HG03025 (cell line): ENCODE data around the gene DCUN1D2.
"Not testable (repeated sequence)": the region's sequence is repeated elsewhere in the genome, so short reads cannot be mapped to it uniquely, and the experiment has no call there.

ENCODE experiments used
- ATAC-seq: cut with Tn5 transposase; IDR thresholded peaks from one replicate; pipeline ENCODE4 v1.9.1; 2021; ENCODE audit warnings: mild to moderate bottlenecking, moderate library complexity; ENCODE audit not compliant: unreplicated experiment, low FRiP score

Gene DCUN1D2

DNA sequence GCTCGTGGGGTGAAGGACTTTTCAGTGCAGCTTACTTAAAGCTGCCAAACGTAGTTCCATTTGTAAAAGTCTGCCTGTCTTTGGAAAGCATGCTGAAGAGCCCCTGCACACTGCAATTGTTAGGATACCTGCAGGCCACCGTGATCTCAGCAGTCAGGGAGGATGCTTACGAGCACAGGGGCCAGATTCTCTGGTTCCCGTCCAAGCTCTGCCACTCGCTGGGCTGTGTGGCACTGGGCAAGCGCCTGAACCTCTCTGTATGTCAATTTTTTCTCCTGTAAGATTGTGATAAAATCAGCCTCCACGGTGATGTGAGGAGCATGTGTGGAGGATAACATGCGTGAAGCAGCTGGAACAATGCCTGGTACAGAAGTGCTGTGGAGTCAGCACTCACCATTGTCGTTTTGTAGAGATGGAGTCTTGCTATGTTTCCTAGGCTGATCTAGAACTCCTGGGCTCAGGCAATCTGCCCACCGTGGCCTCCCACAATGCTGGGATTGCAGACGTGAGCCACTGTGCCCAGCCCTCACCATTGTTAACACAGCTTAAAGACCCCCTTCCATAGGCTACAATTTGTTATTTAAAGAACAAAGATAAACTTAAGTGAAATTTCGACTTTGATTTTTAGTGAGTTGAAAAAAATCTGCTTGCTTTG, 40.7 kb downstream of the DCUN1D2 start:
- ATAC-seq: no peak

DNA sequence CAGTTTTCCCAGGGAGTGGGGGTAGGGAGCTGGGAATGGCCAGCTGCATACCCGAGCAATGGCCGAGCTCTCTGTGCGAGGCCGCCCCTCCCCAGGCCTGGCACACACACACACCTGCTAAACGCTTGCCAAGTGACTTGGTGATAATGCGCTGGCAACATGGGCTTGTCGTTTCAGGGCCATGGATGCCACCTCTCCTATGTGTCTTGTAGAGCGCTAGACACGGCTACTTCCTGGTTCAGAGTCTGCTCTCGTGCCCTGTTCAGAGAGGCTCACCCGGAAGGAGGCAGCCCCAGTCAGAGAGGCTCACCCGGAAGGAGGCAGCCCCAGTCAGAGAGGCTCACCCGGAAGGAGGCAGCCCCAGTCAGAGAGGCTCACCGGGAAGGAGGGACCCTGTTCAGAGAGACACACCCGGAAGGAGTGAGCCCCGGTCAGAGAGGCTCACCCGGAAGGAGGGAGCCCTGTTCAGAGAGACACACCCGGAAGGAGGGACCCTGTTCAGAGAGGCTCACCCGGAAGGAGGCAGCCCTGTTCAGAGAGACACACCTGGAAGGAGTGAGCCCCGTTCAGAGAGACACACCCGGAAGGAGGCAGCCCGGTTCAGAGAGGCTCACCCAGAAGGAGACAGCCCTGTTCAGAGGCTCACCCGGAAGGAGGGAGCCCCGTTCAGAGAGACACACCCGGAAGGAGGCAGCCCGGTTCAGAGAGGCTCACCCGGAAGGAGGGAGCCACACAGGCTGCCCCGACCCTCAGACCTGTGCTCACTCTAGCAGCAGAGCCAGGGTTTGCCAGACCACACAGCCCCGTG, 41.4 kb downstream of the DCUN1D2 start:
- ATAC-seq: peak; percentile 59

DNA sequence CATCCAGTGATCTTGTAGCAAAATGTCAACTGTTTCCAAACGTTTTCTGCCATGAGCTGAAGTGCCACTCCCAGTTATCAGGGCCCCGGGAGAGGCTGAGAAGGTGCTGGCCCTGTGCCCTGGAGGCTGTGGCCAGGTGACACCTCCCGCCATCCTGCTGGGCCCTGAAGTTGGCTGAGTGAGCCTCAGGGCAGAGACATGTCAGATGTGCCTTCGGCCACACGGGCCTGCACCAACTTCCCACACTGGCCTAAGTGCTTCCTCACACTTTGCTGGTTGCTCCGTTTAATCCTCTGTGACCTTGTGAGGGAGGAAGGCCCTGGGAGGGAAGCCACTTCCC, 42.0 kb downstream of the DCUN1D2 start:
- no peak for ATAC-seq

DNA sequence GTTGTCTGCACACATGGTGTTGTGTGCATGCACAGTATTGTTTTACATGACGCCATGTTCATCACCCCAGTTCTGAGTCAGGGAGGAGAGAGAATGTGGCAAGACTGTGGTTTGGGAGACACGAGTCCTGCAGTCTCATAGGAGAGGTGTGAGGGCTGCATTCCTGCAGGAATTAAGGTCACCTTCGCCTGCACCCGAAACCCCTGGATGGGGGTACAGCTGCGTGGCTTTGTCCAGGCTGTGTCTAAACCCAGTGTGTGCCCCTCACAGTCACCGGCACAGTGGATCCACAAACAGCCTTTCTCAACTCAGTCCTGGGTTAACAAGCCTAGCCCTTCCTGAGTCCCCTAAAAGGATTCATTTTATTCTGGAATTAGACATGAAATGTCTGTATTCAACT, 42.9 kb downstream of the DCUN1D2 start:
- ATAC-seq: no peak

DNA sequence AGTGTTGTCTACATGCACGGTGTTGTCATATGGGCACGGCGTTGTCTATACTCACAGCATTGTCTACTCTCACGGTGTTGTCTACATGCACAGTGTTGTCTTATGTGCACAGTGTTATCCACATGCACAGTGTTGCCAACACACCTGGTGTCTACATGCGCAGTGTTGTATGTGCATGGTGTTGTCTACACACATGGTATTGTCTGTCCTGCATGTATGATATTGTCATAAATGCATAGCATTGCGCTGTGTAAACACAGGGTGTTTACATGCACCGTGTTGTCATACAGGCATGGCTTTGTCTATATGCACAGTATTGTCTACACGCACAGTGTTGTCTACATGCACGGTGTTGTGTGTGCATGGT, 44.0 kb downstream of the DCUN1D2 start:
- no peak for ATAC-seq

DNA sequence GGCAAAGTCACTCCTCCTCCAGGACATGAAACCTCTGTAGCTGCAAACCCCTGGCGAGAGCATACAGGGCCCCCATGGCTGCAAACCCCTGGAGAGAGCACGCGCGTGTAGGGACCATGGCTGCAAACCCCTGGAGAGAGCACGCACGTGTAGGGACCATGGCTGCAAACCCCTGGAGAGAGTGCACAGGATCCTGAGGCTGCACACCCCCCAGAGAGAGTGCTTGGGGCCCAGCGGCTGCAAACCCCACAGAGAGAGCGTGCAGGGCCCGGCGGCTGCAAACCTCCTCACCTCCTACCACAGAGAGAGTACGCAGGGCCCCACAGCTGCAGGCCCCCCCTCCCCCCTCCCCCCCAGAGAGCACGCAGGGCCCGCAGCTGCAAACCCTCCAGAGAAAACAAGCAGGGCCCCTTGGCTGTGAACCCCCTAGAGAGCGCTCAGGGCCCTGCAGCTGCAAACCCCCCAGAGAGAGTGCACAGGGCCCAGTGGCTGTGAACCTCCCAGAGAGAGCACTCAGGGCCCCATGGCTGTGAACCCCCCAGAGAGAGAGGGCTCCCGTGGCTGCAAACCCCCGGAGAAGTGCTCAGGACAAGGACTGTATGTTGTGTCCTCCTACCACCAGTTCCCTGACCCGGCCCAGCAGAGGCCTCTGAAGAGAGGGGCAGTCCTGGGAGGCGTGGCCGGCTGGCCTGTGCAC, 44.6 kb downstream of the DCUN1D2 start:
- no peak for ATAC-seq

DNA sequence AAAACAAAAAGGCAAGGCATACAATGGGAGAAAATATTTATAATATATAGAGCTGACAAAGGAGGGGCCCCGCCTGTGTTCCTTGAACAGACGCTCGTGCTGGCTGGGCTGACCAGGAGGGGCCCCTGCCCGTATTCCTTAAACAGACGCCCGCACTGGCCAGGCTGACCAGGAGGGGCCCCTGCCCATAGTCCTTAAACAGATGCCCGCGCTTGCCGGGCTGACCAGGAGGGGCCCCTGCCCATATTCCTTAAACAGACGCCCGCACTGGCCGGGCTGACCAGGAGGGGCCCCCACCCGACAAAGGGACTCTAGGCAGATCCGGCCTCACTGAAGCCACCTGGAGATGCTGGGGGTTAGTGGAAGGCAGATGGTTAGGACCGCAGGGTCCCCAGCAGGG, 46.5 kb downstream of the DCUN1D2 start:
- ATAC-seq: no peak

DNA sequence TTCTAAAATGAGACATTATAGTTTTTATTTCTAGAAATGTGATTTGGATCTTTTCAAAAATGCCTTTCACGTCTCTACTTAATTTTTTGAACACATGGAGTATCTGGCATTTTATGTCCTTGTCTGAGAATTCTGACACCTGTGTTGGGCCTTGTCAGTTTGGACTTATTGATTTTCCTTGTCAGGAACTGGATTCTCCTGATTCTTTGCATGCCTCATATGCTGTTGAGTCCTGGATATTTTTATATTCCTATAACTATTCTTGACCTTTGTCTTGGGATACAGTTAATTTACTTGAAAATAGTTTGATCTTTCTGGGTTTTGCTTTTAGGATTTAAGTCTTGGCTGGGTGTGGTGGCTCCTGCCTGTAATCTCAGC, 47.5 kb downstream of the DCUN1D2 start:
- no peak for ATAC-seq

DNA sequence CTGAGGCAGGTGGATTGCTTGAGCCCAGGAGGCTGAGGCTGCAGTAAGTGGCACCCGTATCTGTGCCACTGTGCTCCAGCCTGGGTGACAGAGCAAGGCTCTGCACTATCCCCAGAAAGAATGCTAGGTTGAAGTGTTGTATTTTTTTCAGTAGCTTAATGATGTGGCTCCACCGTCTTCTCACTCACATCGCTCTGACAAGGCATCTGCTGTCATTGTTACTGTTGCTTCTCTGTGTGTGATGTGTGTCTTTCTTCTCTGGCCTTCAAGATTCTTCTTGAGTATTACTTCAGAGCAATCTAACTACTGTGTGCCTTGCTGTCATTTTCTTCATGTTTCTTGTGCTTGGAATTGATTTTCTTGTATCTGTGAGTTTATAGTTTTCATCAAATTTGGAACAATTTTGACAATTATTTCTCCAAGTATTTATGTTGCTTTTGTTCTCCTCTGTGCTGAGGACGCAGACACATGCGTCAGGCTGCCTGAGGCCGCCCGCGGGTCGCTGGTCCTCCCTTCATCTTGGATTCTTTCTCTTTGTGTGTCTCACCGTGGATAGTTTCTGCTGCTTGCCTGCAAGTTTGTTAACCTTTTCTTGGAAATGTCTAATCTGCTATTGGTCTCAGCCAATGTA, 48.0 kb downstream of the DCUN1D2 start:
- no peak for ATAC-seq

DNA sequence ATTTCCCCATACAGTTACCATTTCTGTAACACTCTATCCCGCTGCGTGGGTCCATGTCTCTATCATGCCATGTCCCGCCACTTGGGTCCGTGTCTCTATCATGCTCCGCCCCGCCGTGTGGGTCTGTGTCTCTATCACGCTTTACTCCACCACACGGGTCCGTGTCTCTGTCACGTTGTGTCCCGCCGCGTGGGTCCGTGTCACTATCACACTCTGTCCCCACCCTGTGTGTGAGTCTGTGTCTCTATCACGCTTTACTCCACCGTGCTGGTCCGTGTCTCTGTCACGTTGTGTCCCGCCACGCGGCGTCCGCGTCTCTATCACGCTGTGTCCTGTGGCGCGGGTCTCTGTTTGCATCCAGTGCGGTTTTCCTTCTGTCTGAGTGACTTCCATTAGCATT, 48.9 kb downstream of the DCUN1D2 start:
- no peak for ATAC-seq

DNA sequence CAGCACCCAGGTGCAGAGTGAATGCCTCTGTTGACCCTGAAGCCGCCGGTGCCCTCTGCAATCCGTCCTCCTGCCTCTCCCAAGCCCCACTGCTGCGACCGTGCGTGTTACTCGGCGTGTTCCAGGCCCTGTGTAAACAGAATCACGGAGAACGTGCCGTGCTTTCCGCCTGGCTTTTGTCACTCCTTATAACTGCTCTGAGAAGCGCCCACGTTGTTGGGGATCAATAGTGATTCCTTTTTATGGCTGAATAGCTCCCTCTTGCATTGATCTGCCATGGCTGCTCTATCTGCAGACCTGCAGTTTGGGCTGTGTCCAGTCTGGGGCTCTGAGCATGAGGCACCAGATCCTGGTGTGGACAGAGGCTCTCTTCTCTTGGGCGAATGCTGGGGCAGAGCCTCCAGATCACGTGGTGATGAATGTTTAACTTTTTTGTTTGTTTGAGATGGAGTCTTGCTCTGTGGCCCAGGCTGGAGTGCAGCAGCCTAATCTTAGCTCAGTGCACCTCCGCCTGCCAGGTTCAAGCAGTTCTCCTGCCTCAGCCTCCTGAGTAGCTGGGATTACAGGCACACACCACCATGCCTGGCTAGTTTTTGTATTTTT, 53.0 kb downstream of the DCUN1D2 start:
- no peak for ATAC-seq

DNA sequence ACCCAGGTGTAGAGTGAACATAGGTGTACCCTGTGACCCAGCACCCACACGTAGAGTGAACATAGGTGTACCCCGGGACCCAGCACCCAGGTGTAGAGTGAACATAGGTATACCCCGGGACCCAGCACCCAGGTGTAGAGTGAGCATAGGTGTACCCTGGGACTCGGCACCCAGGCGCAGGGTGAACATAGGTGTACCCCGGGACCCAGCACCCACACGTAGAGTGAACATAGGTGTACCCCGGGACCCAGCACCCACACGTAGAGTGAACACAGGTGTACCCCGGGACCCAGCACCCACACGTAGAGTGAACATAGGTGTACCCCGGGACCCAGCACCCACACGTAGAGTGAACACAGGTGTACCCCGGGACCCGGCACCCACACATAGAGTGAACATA, 53.6 kb downstream of the DCUN1D2 start:
- not testable (repeated sequence) for ATAC-seq

DNA sequence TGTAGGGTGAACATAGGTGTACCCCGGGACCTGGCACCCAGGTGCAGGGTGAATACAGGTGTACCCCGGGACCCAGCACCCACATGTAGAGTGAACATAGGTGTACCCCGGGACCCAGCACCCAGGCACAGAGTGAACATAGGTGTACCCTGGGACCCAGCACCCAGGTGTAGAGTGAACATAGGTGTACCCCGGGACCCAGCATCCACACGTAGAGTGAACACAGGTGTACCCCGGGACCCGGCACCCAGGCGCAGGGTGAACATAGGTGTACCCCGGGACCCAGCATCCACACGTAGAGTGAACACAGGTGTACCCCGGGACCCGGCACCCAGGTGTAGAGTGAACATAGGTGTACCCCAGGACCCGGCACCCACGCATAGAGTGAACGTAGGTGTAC, 54.6 kb downstream of the DCUN1D2 start:
- not testable (repeated sequence) for ATAC-seq

DNA sequence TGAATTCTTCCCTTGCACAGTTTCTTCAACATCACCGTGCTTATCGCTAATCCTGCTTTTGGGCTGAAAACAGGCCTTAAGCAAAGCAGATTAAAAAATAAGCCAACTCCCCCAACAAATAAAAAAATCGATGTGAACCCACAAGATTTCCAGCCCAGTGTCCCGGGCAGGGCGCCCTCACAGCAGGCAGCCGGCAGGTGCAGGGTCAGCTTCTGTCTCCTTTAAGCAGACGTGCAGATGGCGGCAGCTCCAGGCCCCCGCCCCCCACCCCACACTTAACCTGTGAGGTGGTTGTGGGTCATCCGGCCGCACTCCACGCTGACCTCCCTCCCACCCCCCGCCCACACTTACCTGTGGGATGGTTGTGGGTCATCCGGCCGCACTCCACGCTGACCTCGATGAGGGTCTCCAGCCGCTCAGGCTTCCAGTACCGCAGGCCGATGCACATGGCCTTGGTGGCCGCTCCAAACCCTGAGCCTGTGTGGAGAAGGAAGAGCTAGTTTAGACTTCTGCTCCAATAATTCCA, 57.1 kb downstream of the DCUN1D2 start:
- ATAC-seq: no peak

DNA sequence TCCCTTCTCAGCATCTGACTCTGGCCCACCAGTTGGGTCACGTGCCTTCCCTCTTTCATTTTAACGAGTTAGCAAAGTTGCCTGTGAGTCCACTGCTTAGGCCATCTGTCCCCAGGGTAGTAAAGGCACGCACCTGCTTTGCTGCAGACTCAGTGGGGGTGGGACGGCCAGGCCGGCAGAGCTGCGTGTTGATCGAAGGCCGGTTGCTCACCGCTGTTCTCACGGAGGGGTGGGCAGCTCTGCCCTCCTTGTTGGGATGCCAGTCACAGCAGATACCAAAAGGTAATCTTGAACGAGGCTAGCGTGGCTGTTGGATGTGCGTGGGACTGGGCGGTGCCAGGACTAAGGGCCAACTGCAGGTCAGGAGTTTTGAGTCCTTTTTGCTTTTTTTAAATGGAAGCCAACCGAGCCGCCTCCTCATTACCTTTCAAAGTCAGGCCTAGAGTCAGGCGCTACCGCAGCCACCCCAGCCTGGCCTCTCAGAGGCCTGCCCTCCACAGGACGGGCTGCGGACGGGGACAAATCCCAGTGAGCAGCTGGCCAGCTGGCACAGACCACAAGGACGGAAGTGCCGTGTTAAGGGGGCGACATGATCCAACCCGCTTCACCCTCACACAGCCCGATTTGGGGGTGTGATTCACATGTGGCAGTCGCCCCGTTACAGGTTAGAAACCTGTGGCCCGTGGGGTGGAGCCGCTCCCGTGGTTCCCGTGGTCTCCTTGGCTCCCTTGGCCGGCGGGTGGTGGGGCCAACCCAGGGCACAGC, 57.8 kb downstream of the DCUN1D2 start:
- ATAC-seq: no peak

DNA sequence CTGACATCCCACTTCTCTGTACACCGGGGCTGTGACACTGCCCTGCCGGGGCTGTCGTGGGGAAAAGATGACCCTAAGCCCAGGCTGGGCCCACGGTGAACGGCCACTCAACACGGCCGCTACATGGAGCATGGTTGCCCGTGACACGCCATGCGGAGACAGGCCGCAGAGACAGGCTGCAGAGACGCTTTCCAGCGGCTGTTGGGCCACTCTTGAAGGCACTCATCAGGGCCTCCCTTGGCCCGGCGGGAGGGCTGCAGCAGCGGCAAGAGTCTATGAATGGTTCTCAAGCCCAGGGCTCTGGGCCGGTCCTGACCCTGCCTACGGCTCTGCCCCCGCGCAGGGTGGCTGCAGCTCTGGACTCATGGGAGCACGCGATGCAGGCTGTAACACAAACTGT, 59.3 kb downstream of the DCUN1D2 start:
- no peak for ATAC-seq

DNA sequence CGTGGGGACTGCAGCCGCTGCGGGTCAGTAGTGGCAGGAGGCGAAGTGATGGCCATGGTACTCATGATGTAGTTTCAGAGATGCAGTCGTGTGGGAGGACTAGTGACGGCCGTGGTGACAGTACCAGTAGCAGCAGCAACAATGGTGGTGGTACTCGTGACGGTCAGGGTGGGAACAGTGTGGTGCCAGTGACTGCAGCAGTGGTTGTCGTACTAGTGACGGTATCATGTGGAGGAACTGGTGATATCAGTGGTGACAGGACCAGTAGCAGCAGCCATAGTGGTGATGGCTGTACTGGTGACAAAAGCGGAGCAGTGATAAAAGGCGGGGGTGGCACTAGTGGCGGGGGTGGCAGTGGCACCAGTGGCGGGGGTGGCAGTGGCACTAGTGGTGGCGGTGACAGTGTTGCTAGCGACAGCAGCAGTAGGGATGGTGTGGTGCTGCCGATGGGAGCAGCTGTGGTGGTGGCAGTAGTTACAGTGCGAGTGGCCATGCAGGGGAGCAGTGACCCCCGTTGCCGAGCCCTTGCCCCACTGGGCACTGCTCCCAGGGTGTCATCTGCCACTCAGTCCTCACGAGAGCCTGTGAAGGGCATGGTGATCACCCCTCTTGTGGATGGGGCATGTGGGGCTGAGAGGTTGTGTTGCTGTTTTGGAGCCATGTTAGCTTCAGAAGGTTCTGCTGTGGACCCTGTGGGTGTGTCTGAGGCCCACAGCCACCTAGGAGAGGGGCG, 60.0 kb downstream of the DCUN1D2 start:
- no peak for ATAC-seq

DNA sequence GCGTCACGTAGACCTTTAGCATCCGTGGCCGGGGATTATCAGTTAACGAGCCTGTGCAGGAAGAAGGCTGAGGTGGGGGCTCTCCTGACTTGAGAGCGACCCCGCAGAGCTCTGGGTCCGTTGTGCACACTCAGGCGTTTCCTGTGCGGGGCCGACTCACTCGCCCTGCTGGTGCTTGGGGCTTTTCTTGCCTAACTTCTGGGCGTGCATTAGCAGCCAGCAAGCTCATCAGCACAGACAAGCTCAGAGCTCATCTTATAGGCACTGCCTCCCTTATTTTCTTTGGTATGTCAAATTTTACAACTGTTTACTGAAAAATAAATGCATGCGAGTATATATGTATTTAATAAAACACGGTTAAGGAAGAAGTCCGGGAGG, 60.9 kb downstream of the DCUN1D2 start:
- ATAC-seq: no peak

DNA sequence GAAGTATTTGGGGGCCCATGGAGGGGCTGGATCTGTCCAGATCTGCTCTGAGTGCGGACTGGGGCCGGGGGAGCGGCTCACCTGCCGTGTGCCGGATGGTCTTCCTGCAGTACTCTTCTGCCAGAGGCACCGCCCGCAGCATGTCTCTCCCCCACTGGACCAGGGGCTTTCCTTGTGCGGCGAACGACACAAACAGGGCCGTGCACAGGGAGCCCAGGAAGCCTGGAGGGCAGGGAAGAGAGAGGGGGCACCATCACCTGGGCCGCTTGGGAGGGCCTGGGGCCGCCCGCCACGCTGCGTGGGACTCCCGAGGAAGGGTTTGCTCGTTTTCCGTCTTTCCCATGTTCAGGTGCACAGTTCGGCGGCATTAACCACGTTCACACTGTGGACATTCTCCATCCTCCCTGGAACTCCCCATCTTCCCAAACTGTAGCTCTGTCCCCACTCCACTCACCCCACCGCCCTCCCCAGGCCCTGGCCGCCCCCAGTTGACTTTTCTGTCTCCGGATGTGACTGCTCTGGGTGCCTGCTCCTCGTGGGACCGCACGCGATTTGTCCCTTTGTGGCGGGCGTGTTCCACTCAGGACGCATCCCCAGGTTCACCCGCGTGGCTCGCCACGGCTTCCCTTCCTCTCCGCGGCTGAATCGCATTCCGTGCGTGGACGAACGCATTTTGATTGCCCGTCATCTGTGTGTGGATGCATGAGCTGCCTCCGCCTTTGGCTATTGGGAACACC, 61.5 kb downstream of the DCUN1D2 start:
- no peak for ATAC-seq
